ENCODE measurements around the gene TMEM247.

TMEM247 gene

DNA sequence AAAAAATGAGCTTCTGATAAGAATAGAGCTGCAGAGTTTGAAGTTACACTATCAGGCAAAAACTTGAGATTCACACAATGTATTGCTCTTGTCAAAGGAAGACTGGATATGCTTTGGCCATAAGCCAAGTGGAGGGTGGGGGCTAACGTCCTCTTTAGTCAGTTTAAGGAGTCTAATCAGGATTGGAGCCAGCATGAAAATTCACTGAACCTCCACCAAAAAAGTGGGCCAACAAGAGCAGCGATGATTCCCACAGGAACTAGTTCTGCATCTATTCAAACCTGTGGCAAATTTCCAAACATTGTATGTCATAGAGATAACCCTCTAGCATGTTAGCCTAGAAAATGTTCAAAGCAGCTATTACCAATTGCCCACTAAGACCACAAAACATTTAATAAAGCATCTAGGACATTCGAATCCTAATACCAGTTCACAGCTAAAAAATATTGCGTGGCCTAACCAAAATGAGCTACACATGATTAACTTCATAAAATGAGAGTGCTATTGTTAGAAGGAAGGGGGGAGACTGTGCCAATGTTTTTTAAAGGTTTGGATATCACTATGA is 43.5 kb upstream of the TMEM247 start:
- no peak overlapping the region for H3K4me3 ChIP-seq (ENCODE audit: low read depth, low read length)
- TF ChIP-seq, protein P1, sequence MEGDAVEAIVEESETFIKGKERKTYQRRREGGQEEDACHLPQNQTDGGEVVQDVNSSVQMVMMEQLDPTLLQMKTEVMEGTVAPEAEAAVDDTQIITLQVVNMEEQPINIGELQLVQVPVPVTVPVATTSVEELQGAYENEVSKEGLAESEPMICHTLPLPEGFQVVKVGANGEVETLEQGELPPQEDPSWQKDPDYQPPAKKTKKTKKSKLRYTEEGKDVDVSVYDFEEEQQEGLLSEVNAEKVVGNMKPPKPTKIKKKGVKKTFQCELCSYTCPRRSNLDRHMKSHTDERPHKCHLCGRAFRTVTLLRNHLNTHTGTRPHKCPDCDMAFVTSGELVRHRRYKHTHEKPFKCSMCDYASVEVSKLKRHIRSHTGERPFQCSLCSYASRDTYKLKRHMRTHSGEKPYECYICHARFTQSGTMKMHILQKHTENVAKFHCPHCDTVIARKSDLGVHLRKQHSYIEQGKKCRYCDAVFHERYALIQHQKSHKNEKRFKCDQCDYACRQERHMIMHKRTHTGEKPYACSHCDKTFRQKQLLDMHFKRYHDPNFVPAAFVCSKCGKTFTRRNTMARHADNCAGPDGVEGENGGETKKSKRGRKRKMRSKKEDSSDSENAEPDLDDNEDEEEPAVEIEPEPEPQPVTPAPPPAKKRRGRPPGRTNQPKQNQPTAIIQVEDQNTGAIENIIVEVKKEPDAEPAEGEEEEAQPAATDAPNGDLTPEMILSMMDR (IDR thresholded peaks at IDR 0.05; ENCODE audit: low read depth, low read length, missing control alignments), result no peak
- in situ Hi-C loops (cut with HindIII; ENCODE audit: low sequenced_read_pairs), result no loop called here
- DNase-seq (ENCODE audit: low read depth), result peak; percentile 9

DNA sequence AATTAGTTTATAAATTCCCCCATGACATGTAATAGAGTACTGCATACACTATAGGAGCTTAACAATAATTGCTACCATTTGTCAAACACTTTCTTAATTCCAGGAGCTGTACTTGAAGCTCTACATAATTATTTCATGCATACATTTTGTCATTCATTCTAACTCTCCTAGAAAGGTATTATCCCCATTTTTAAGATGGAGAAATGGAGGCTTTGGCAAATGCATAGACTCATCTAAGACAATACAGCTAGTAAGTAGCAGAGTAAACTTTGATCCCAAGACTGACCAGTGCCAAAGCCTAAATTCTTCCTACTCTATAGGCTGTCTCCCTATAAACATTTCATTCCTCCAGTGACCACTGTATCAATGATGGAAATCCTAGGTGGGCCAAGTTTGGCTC is 42.6 kb upstream of the TMEM247 start:
- in situ Hi-C loops (cut with HindIII; ENCODE audit: low sequenced_read_pairs), result no loop called here
- TF ChIP-seq, protein P1 (IDR thresholded peaks at IDR 0.05; ENCODE audit: low read depth, low read length, missing control alignments), result no peak
- no peak overlapping the region for H3K4me3 ChIP-seq (ENCODE audit: low read depth, low read length)
- no peak for DNase-seq (ENCODE audit: low read depth)

DNA sequence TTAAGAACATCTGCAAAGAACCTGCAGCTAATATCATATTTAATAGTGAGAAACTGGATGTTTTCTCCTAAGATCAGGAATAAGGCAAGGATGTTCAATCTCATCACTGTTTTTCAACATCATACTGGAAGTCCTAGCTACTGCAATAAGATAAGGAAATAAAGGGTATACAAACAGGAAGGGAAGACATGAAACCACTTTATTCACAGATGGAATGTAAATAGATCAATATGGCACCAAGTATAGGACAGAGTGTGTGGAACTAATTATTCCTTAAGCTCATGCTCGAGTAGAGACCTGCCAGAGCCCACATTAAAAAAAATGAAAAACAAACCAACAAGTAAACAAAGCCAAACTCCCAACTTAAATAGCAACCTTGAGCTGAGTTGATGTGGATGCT is 41.3 kb upstream of the TMEM247 start:
- in situ Hi-C loops (cut with HindIII; ENCODE audit: low sequenced_read_pairs), result no loop called here
- no peak overlapping the region for H3K4me3 ChIP-seq (ENCODE audit: low read depth, low read length)
- DNase-seq (ENCODE audit: low read depth), result no peak
- TF ChIP-seq, protein P1 (IDR thresholded peaks at IDR 0.05; ENCODE audit: low read depth, low read length, missing control alignments), result no peak

DNA sequence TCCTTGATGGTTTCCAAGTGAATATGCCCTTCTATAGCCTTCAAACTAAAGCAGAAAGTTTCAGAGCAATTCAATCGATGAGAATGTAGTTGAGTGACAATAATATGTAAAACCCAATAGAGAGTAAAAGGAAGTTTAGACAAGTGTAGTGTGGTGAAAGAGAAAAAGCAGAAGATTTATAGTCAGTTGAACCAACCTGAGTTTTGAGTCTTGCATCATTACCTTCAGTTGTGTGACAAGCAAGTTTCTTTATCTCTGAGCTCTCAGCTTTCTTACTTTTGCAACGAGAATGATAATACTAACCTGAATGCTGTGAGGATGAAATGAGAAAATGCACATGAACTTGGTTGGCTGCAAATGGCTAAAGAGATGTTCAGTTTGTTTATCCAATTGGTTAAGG is 40.6 kb upstream of the TMEM247 start:
- in situ Hi-C loops (cut with HindIII; ENCODE audit: low sequenced_read_pairs), result no loop called here
- no peak overlapping the region for H3K4me3 ChIP-seq (ENCODE audit: low read depth, low read length)
- TF ChIP-seq, protein P1 (IDR thresholded peaks at IDR 0.05; ENCODE audit: low read depth, low read length, missing control alignments), result no peak
- no peak for DNase-seq (ENCODE audit: low read depth)

DNA sequence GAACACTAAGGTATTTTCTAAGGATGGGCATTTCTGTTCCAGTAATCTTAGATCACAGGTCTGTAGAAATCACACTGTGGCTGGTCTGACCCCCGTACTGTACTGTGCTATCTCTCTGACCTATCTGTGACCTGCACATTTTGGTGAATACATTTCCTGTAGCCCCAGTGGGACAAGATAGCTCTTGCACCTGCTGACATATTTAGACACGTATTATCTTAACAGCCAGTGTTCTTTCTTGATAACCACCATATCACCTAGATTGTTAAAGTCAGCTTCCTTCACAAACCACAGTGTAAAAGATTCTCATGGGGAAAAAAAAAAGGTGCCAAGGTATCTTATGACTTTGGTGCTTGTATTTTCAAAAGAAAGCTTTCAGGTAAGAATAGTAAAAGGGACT is 39.8 kb upstream of the TMEM247 start:
- H3K4me3 ChIP-seq (ENCODE audit: low read depth, low read length), result no peak overlapping the region
- no peak for DNase-seq (ENCODE audit: low read depth)
- in situ Hi-C loops (cut with HindIII; ENCODE audit: low sequenced_read_pairs), result no loop called here
- TF ChIP-seq, protein P1 (IDR thresholded peaks at IDR 0.05; ENCODE audit: low read depth, low read length, missing control alignments), result no peak

DNA sequence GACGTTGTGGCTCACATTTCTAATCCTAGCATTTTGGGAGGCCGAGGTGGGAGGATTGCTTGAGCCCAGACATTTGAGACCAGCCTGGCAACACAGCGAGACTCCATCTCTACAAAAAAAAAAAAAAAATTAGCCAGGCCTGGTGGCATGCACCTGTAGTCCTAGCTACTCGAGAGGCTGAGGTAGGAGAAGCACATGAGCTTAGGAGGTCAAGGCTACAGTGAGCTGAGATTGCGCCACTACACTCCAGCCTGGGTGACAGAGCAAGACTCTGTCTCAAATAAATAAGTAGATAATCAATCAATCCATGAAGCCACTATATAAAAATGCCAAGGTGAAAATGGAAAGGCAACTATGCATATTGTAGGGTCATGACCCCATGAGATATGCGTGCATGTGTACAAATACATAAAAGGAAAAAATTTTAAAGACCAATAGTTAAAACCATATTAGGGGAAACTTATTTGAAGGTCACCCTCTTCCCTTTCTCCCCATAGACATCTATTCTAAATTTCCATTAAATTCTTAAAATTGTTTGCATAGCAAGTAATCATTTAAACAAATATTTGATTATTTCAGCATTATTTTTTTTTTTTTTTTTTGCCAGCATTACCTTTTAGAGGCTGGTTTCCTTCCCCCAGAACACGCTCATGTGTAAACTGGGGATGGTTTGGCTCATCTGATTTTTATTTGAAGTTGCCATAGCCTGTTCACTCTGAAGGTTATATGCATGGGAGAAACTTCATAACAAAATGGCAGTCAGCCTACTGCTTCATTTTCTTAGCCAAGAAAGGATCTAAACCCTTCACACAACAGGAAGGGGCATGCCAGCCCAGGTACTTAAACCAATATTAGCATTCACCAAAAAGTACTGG is 37.3 kb upstream of the TMEM247 start:
- TF ChIP-seq, protein P1 (IDR thresholded peaks at IDR 0.05; ENCODE audit: low read depth, low read length, missing control alignments), result no peak
- DNase-seq (ENCODE audit: low read depth), result no peak
- no peak overlapping the region for H3K4me3 ChIP-seq (ENCODE audit: low read depth, low read length)
- in situ Hi-C loops (cut with HindIII; ENCODE audit: low sequenced_read_pairs), result no loop called here

Measured in astrocyte of the cerebellum (primary cell).